ENCODE measurements around the gene MOCS2. TPM values are rescaled to one million over a fixed set of nuclear protein-coding genes. Genes with fewer than 3 reads are reported as not detected.
"Not testable (repeated sequence)": the region's sequence is repeated elsewhere in the genome, so short reads cannot be mapped to it uniquely, and the experiment has no call there.

The MOCS2 gene
- total and polyA plus RNA-seq, 9 donors: 32.9 to 72.2 (median 41.7) TPM

- no peak overlapping the region for H3K27ac ChIP-seq
- H3K4me3 ChIP-seq: no peak overlapping the region
- no peaks in the 10 kb centered on the region for H3K27me3 ChIP-seq
- intact Hi-C loops (cut with DNase I): no loop called here
- 69 to 79% (median 78%) methylated on average over 5 of the region's 5 CpGs for WGBS, 3 donors
- DNase-seq: no peak
- TF ChIP-seq EP300 (IDR thresholded peaks at IDR 0.05): no peak
- TF ChIP-seq CTCF (IDR thresholded peaks at IDR 0.05): no peak
- no peak for TF ChIP-seq POLR2A (IDR thresholded peaks at IDR 0.05)
- H3K4me1 ChIP-seq (ENCODE audit: insufficient read depth): no peaks in the 10 kb centered on the region
- no peaks in the 10 kb centered on the region for H3K36me3 ChIP-seq
- no peaks in the 10 kb centered on the region for H3K9me3 ChIP-seq
These were observed 9.3 kb upstream of the MOCS2 start for GRCh38 chr5:53118879-53119278.

- no peaks in the 10 kb centered on the region for H3K36me3 ChIP-seq
- H3K4me3 ChIP-seq: no peak overlapping the region
These were observed 7.0 kb upstream of the MOCS2 start for GRCh38 chr5:53116597-53116996.

GRCh38 chr5:53114988-53115387 lies 5.4 kb upstream of the MOCS2 start:
- no peaks in the 10 kb centered on the region for H3K27me3 ChIP-seq
- no peaks in the 10 kb centered on the region for H3K36me3 ChIP-seq
- no peak for TF ChIP-seq EP300 (IDR thresholded peaks at IDR 0.05)
- TF ChIP-seq POLR2A (IDR thresholded peaks at IDR 0.05): no peak
- TF ChIP-seq CTCF (IDR thresholded peaks at IDR 0.05): no peak
- no peak overlapping the region for H3K4me3 ChIP-seq
- H3K27ac ChIP-seq: no peak overlapping the region
- intact Hi-C loops (cut with DNase I): no loop called here
- H3K4me1 ChIP-seq (ENCODE audit: insufficient read depth): peaks cover 3% of the 10 kb centered on the region
- no peaks in the 10 kb centered on the region for H3K9me3 ChIP-seq
- no peak for DNase-seq

More at GRCh38 chr5:53116597-53116996, 7.0 kb upstream of the MOCS2 start:
- H3K27me3 ChIP-seq: no peaks in the 10 kb centered on the region
- 13 to 62% (median 24%) methylated on average over 1 of the region's 1 CpG for WGBS, 3 donors
- H3K9me3 ChIP-seq: no peaks in the 10 kb centered on the region
- no peak overlapping the region for H3K27ac ChIP-seq
- intact Hi-C loops (cut with DNase I): no loop called here
- DNase-seq: no peak
- TF ChIP-seq EP300 (IDR thresholded peaks at IDR 0.05) (no peak), CTCF (IDR thresholded peaks at IDR 0.05) (no peak), POLR2A (IDR thresholded peaks at IDR 0.05) (no peak)
- no peaks in the 10 kb centered on the region for H3K4me1 ChIP-seq (ENCODE audit: insufficient read depth)

- no peak overlapping the region for H3K27ac ChIP-seq
- 84 to 88% (median 85%) methylated on average over 9 of the region's 9 CpGs for WGBS, 3 donors
- H3K4me1 ChIP-seq (ENCODE audit: insufficient read depth): peaks cover 3% of the 10 kb centered on the region
- no peaks in the 10 kb centered on the region for H3K36me3 ChIP-seq
- H3K27me3 ChIP-seq: no peaks in the 10 kb centered on the region
- no peak overlapping the region for H3K4me3 ChIP-seq
- intact Hi-C loops (cut with DNase I): no loop called here
- TF ChIP-seq CTCF (IDR thresholded peaks at IDR 0.05) (no peak), POLR2A (IDR thresholded peaks at IDR 0.05) (no peak), EP300 (IDR thresholded peaks at IDR 0.05) (no peak)
- H3K9me3 ChIP-seq: no peaks in the 10 kb centered on the region
- no peak for DNase-seq
These were observed 4.4 kb upstream of the MOCS2 start for GRCh38 chr5:53113947-53114346.

GRCh38 chr5:53112909-53113308 lies 3.4 kb upstream of the MOCS2 start:
- no peak for TF ChIP-seq POLR2A (IDR thresholded peaks at IDR 0.05)
- DNase-seq: no peak
- Histone ChIP-seq H3K27me3 (no peaks in the 10 kb centered on the region), H3K4me3 (no peak overlapping the region), H3K36me3 (no peaks in the 10 kb centered on the region), H3K4me1 (ENCODE audit: insufficient read depth) (peaks cover 3% of the 10 kb centered on the region), H3K27ac (no peak overlapping the region), H3K9me3 (no peaks in the 10 kb centered on the region)
- intact Hi-C loops (cut with DNase I): no loop called here
- 83 to 84% (median 83%) methylated on average over 3 of the region's 3 CpGs for WGBS, 3 donors

GRCh38 chr5:53112307-53112706 lies 2.8 kb upstream of the MOCS2 start:
- WGBS, 3 donors: 88 to 92% (median 90%) methylated on average over 6 of the region's 6 CpGs
- H3K4me1 ChIP-seq (ENCODE audit: insufficient read depth); DNase-seq; H3K9me3 ChIP-seq; H3K27ac ChIP-seq; H3K36me3 ChIP-seq; intact Hi-C loops (cut with DNase I); H3K27me3 ChIP-seq; H3K4me3 ChIP-seq: not testable (repeated sequence)

All from ovary (tissue), 9 donors.